Measurements from ENCODE around the gene MVD. TPM values are rescaled to one million over a fixed set of nuclear protein-coding genes. Genes with fewer than 3 reads are reported as not detected.

The MVD gene
- total RNA-seq, 1 experiment from 2014 or later, result 25.7 TPM

GRCh38 chr16:88627531-88628411 is 35.1 kb downstream of the MVD start:
- Histone ChIP-seq H3K4me3 (no peak overlapping the region), H3K36me3 (no peaks in the 10 kb centered on the region), H3K9me3 (no peaks in the 10 kb centered on the region), H3K27me3 (no peaks in the 10 kb centered on the region)
- no peak for DNase-seq

GRCh38 chr16:88626646-88627045 is 36.2 kb downstream of the MVD start:
- Histone ChIP-seq H3K36me3 (no peaks in the 10 kb centered on the region), H3K27me3 (no peaks in the 10 kb centered on the region), H3K4me3 (no peak overlapping the region), H3K9me3 (no peaks in the 10 kb centered on the region)
- DNase-seq, result no peak

GRCh38 chr16:88624977-88625576 is 37.8 kb downstream of the MVD start:
- no peaks in the 10 kb centered on the region for H3K9me3 ChIP-seq
- no peaks in the 10 kb centered on the region for H3K27me3 ChIP-seq
- H3K4me3 ChIP-seq, result no peak overlapping the region
- DNase-seq, result no peak
- no peaks in the 10 kb centered on the region for H3K36me3 ChIP-seq

GRCh38 chr16:88624481-88624880 is 38.4 kb downstream of the MVD start:
- DNase-seq, result no peak
- Histone ChIP-seq H3K9me3 (no peaks in the 10 kb centered on the region), H3K36me3 (no peaks in the 10 kb centered on the region), H3K4me3 (no peak overlapping the region), H3K27me3 (no peaks in the 10 kb centered on the region)

- H3K36me3 ChIP-seq, result no peaks in the 10 kb centered on the region
- H3K4me3 ChIP-seq, result no peak overlapping the region
- no peaks in the 10 kb centered on the region for H3K27me3 ChIP-seq
- DNase-seq, result no peak
- no peaks in the 10 kb centered on the region for H3K9me3 ChIP-seq
These were observed 39.0 kb downstream of the MVD start for GRCh38 chr16:88623858-88624257.

- Histone ChIP-seq H3K27me3 (no peaks in the 10 kb centered on the region), H3K9me3 (no peaks in the 10 kb centered on the region), H3K36me3 (no peaks in the 10 kb centered on the region), H3K4me3 (no peak overlapping the region)
- no peak for DNase-seq
These were observed 40.0 kb downstream of the MVD start for GRCh38 chr16:88622866-88623265.

GRCh38 chr16:88622125-88622524 is 40.8 kb downstream of the MVD start:
- Histone ChIP-seq H3K9me3 (no peaks in the 10 kb centered on the region), H3K27me3 (no peaks in the 10 kb centered on the region), H3K36me3 (no peaks in the 10 kb centered on the region), H3K4me3 (no peak overlapping the region)
- no peak for DNase-seq

GRCh38 chr16:88619859-88620815 is 42.8 kb downstream of the MVD start:
- no peak overlapping the region for H3K4me3 ChIP-seq
- no peaks in the 10 kb centered on the region for H3K9me3 ChIP-seq
- no peaks in the 10 kb centered on the region for H3K36me3 ChIP-seq
- no peaks in the 10 kb centered on the region for H3K27me3 ChIP-seq
- DNase-seq, result no peak

GRCh38 chr16:88618956-88619667 is 43.8 kb downstream of the MVD start:
- DNase-seq, result no peak
- Histone ChIP-seq H3K4me3 (no peak overlapping the region), H3K9me3 (no peaks in the 10 kb centered on the region), H3K36me3 (no peaks in the 10 kb centered on the region), H3K27me3 (no peaks in the 10 kb centered on the region)

- H3K36me3 ChIP-seq, result no peaks in the 10 kb centered on the region
- H3K4me3 ChIP-seq, result no peak overlapping the region
- H3K27me3 ChIP-seq, result no peaks in the 10 kb centered on the region
- DNase-seq, result no peak
- H3K9me3 ChIP-seq, result no peaks in the 10 kb centered on the region
These were observed 44.5 kb downstream of the MVD start for GRCh38 chr16:88618182-88618955.

GRCh38 chr16:88617268-88618031 is 45.4 kb downstream of the MVD start:
- DNase-seq, result no peak
- H3K4me3 ChIP-seq, result no peak overlapping the region
- no peaks in the 10 kb centered on the region for H3K27me3 ChIP-seq
- no peaks in the 10 kb centered on the region for H3K9me3 ChIP-seq
- H3K36me3 ChIP-seq, result peaks cover 2% of the 10 kb centered on the region; the same call in 1 of the 2 replicates

GRCh38 chr16:88616736-88617135 is 46.2 kb downstream of the MVD start:
- Histone ChIP-seq H3K4me3 (no peak overlapping the region), H3K36me3 (peaks cover 2% of the 10 kb centered on the region; the same call in 1 of the 2 replicates), H3K27me3 (no peaks in the 10 kb centered on the region), H3K9me3 (no peaks in the 10 kb centered on the region)
- no peak for DNase-seq

GRCh38 chr16:88616320-88616719 is 46.6 kb downstream of the MVD start:
- Histone ChIP-seq H3K27me3 (no peaks in the 10 kb centered on the region), H3K4me3 (no peak overlapping the region), H3K36me3 (peaks cover 2% of the 10 kb centered on the region; the same call in 1 of the 2 replicates), H3K9me3 (no peaks in the 10 kb centered on the region)
- no peak for DNase-seq

GRCh38 chr16:88614818-88615580 is 47.9 kb downstream of the MVD start:
- Histone ChIP-seq H3K27me3 (no peaks in the 10 kb centered on the region), H3K4me3 (no peak overlapping the region), H3K9me3 (no peaks in the 10 kb centered on the region), H3K36me3 (peaks cover 2% of the 10 kb centered on the region; the same call in 1 of the 2 replicates)
- no peak for DNase-seq

Measured in MG63 (cell line).